ENCODE data around the gene CDADC1.

Gene CDADC1

GRCh38 chr13:49297338-49297737 lies 49.6 kb downstream of the CDADC1 start:
- no peak for DNase-seq

- no peak for DNase-seq
These were observed 50.7 kb downstream of the CDADC1 start for GRCh38 chr13:49298416-49298815.

- DNase-seq, result no peak
These were observed 51.3 kb downstream of the CDADC1 start for GRCh38 chr13:49298903-49299605.

- DNase-seq, result no peak
These were observed 52.6 kb downstream of the CDADC1 start for GRCh38 chr13:49300276-49300675.

GRCh38 chr13:49300739-49301589 lies 53.2 kb downstream of the CDADC1 start:
- peak; percentile 64 to 66 for DNase-seq

GRCh38 chr13:49302222-49302621 lies 54.5 kb downstream of the CDADC1 start:
- DNase-seq, result no peak

- no peak for DNase-seq
These were observed 55.1 kb downstream of the CDADC1 start for GRCh38 chr13:49302817-49303216.

- no peak for DNase-seq
These were observed 56.0 kb downstream of the CDADC1 start for GRCh38 chr13:49303533-49304252.

GRCh38 chr13:49304356-49304755 lies 56.6 kb downstream of the CDADC1 start:
- DNase-seq, result no peak

GRCh38 chr13:49304763-49305700 lies 57.3 kb downstream of the CDADC1 start:
- DNase-seq, result no peak

- no peak for DNase-seq
These were observed 58.2 kb downstream of the CDADC1 start for GRCh38 chr13:49305792-49306425.

- DNase-seq, result no peak
These were observed 59.6 kb downstream of the CDADC1 start for GRCh38 chr13:49307365-49307764.

GRCh38 chr13:49308097-49308875 lies 60.6 kb downstream of the CDADC1 start:
- DNase-seq, result no peak

- no peak for DNase-seq
These were observed 61.2 kb downstream of the CDADC1 start for GRCh38 chr13:49308921-49309408.

- DNase-seq, result no peak
These were observed 62.5 kb downstream of the CDADC1 start for GRCh38 chr13:49310251-49310650.

- no peak for DNase-seq
These were observed 64.1 kb downstream of the CDADC1 start for GRCh38 chr13:49311816-49312215.

GRCh38 chr13:49314344-49314882 lies 66.7 kb downstream of the CDADC1 start:
- no peak for DNase-seq

- DNase-seq, result no peak
These were observed 67.4 kb downstream of the CDADC1 start for GRCh38 chr13:49315036-49315565.

GRCh38 chr13:49315756-49316482 lies 68.2 kb downstream of the CDADC1 start:
- no peak for DNase-seq

- DNase-seq, result no peak
These were observed 71.8 kb downstream of the CDADC1 start for GRCh38 chr13:49319551-49319950.

All from activated CD4-positive, alpha-beta T cell treated with anti-CD3 and anti-CD28 coated beads, Interleukin-2, amount 50 U/mL, for 4 hours (primary cell).